Neural cell (in vitro differentiated cells): ENCODE data around the gene ANKRD44. TPM values are rescaled to one million over a fixed set of nuclear protein-coding genes. Genes with fewer than 3 reads are reported as not detected.

Experiments
- H2AFZ ChIP-seq: fragments of 200-600, 300-800 bp; sonication (generic), shearing (Covaris generic); 2 replicates; pipeline ENCODE4 v1.6.0; 2014; ENCODE audit warnings: low read depth, mild to moderate bottlenecking, antibody characterized with exemption, low read length, moderate library complexity
- H3F3A ChIP-seq: fragments of 200-600 bp; shearing (Covaris generic); 2 replicates; pipeline ENCODE4 v1.6.1; 2016; ENCODE audit warnings: mild to moderate bottlenecking, moderate library complexity, mixed read lengths, antibody characterized with exemption, low read length; ENCODE audit not compliant: insufficient read depth, poor library complexity, severe bottlenecking
- H3K27ac ChIP-seq: fragments of 200-600, 300-800 bp; sonication (generic), shearing (Covaris generic); 2 replicates; pipeline ENCODE4 v1.5.1; 2014; ENCODE audit warnings: mild to moderate bottlenecking, low read length, moderate library complexity
- H3K27me3 ChIP-seq: fragments of 300-800, 200-600 bp; sonication (generic), shearing (Covaris generic); 2 replicates; pipeline ENCODE4 v1.6.0; 2014; ENCODE audit warnings: mild to moderate bottlenecking, low read depth, low read length, moderate library complexity; ENCODE audit not compliant: insufficient read depth
- H3K36me3 ChIP-seq: fragments of 300-800, 200-600 bp; sonication (generic), shearing (Covaris generic); 2 replicates; pipeline ENCODE4 v1.5.1; 2014; ENCODE audit warnings: mild to moderate bottlenecking, antibody characterized with exemption, low read length, moderate library complexity; ENCODE audit not compliant: insufficient read depth
- H3K4me2 ChIP-seq: fragments of 300-800, 200-600 bp; sonication (generic), shearing (Covaris generic); 2 replicates; pipeline ENCODE4 v1.6.0; 2014; ENCODE audit warnings: mild to moderate bottlenecking, low read length
- H3K4me3 ChIP-seq: fragments of 300-800, 200-600 bp; sonication (generic), shearing (Covaris generic); 2 replicates; pipeline ENCODE4 v1.5.1; 2014; ENCODE audit warnings: mild to moderate bottlenecking, low read length, moderate library complexity
- H3K79me2 ChIP-seq: fragments of 200-600 bp; shearing (Covaris generic); replicated peaks from 2 replicates; pipeline ENCODE4 v1.6.0; 2014; ENCODE audit warnings: mild to moderate bottlenecking, low read length, moderate library complexity; ENCODE audit not compliant: insufficient read depth
- H3K9ac ChIP-seq: fragments of 300-800, 200-600 bp; sonication (generic), shearing (Covaris generic); 2 replicates; pipeline ENCODE4 v1.6.1; 2016; ENCODE audit warnings: mild to moderate bottlenecking, low read length, mixed read lengths
- H3K9me2 ChIP-seq: fragments of 200-600 bp; shearing (Covaris generic); 2 replicates; pipeline ENCODE4 v1.6.1; 2016; ENCODE audit warnings: mild to moderate bottlenecking, low read length, mixed read lengths; ENCODE audit not compliant: insufficient read depth
- H3K9me3 ChIP-seq: fragments of 200-600, 300-800 bp; sonication (generic), shearing (Covaris generic); 2 replicates; pipeline ENCODE4 v1.6.1; 2016; ENCODE audit warnings: mild to moderate bottlenecking, mixed run types, low read length, moderate library complexity, mixed read lengths
- H4K20me1 ChIP-seq: fragments of 200-600 bp; shearing (Covaris generic); 2 replicates; pipeline ENCODE4 v1.6.1; 2016; ENCODE audit warnings: mild to moderate bottlenecking, mixed run types; ENCODE audit not compliant: insufficient read depth
- CTCF ChIP-seq: fragments of 450-650 bp; IDR thresholded peaks from 2 replicates; pipeline ENCODE4 v1.5.1; 2014; ENCODE audit warnings: antibody characterized with exemption, mild to moderate bottlenecking, moderate library complexity; ENCODE audit not compliant: poor library complexity, severe bottlenecking
- EP300 ChIP-seq: fragments of 450-650 bp; conservative IDR thresholded peaks from 2 replicates; pipeline ENCODE4 v1.6.1; 2014; ENCODE audit warnings: antibody characterized with exemption, mild to moderate bottlenecking, moderate library complexity; ENCODE audit not compliant: poor library complexity, severe bottlenecking
- EZH2 ChIP-seq: fragments of 200-600, 300-800 bp; shearing (Covaris generic), sonication (generic); IDR thresholded peaks from 2 replicates; pipeline ENCODE4 v1.6.1; 2014; ENCODE audit warnings: antibody characterized with exemption, low read length, borderline replicate concordance, mild to moderate bottlenecking; ENCODE audit not compliant: insufficient read depth, poor library complexity, severe bottlenecking
- MXI1 ChIP-seq: fragments of 450-650 bp; conservative IDR thresholded peaks from 2 replicates; pipeline ENCODE4 v1.6.1; 2014; ENCODE audit warnings: antibody characterized with exemption, mild to moderate bottlenecking; ENCODE audit not compliant: poor library complexity, severe bottlenecking
- POLR2AphosphoS5 ChIP-seq: IDR thresholded peaks from 2 replicates; pipeline ENCODE4 v1.6.1; 2012
- RAD21 ChIP-seq: fragments of 450-650 bp; conservative IDR thresholded peaks from 2 replicates; pipeline ENCODE4 v1.6.1; 2014; ENCODE audit warnings: antibody characterized with exemption, mild to moderate bottlenecking, moderate library complexity
- REST ChIP-seq: IDR thresholded peaks from 2 replicates; pipeline ENCODE4 v1.6.1; 2012; ENCODE audit warnings: borderline replicate concordance
- SMC3 ChIP-seq: fragments of 450-650 bp; conservative IDR thresholded peaks from 2 replicates; pipeline ENCODE4 v1.6.1; 2014; ENCODE audit warnings: antibody characterized with exemption, mild to moderate bottlenecking, moderate library complexity; ENCODE audit not compliant: poor library complexity
- TAF1 ChIP-seq: IDR thresholded peaks from 2 replicates; pipeline ENCODE4 v1.6.1; 2012; ENCODE audit warnings: low read depth
- polyA plus RNA-seq: library from polyadenylated mRNA; depleted of rRNA; stranded (reverse); fragments of >200 nt; gene quantifications from 2 replicates; pipeline ENCODE4 v1.2.3, GENCODE V29; 2014

ANKRD44 gene
- polyA plus RNA-seq, 1 donor from 2014 or later, result 94.3 TPM

GRCh38 chr2:197254776-197255530 is 55.6 kb downstream of the ANKRD44 start:
- TF ChIP-seq POLR2AphosphoS5 (no peak), EZH2 (no peak), EP300 (no peak), TAF1 (no peak), RAD21 (no peak), CTCF (no peak), REST (no peak), SMC3 (no peak), MXI1 (no peak)
- H3K9ac ChIP-seq, result no peak overlapping the region
- H3K9me3 ChIP-seq, result no peaks in the 10 kb centered on the region
- no peaks in the 10 kb centered on the region for H3K27me3 ChIP-seq
- no peaks in the 10 kb centered on the region for H3K79me2 ChIP-seq
- H4K20me1 ChIP-seq, result no peaks in the 10 kb centered on the region
- no peak overlapping the region for H3K4me3 ChIP-seq
- no peak overlapping the region for H3K27ac ChIP-seq
- H3F3A ChIP-seq, result no peaks in the 10 kb centered on the region
- H3K4me2 ChIP-seq, result no peak overlapping the region
- H2AFZ ChIP-seq, result no peak overlapping the region
- H3K36me3 ChIP-seq, result no peaks in the 10 kb centered on the region
- H3K9me2 ChIP-seq, result no peaks in the 10 kb centered on the region

GRCh38 chr2:197251576-197251975 is 59.0 kb downstream of the ANKRD44 start:
- Histone ChIP-seq H4K20me1 (no peaks in the 10 kb centered on the region), H3K79me2 (no peaks in the 10 kb centered on the region), H3K36me3 (no peaks in the 10 kb centered on the region), H3K9ac (no peak overlapping the region), H3F3A (no peaks in the 10 kb centered on the region), H3K27ac (no peak overlapping the region), H3K9me3 (no peaks in the 10 kb centered on the region), H3K4me2 (no peak overlapping the region), H3K4me3 (no peak overlapping the region), H2AFZ (no peak overlapping the region), H3K27me3 (no peaks in the 10 kb centered on the region), H3K9me2 (no peaks in the 10 kb centered on the region)
- TF ChIP-seq EZH2 (no peak), RAD21 (no peak), SMC3 (no peak), REST (no peak), POLR2AphosphoS5 (no peak), TAF1 (no peak), MXI1 (no peak), CTCF (no peak), EP300 (no peak)
